Gastrocnemius medialis (tissue), 4 donors: ENCODE results near the gene ZMPSTE24. TPM values are rescaled to one million over a fixed set of nuclear protein-coding genes. Genes with fewer than 3 reads are reported as not detected.

Experiments used
- ATAC-seq, 2 donors: fragments of 150-250 bp; one replicate each; pipeline ENCODE4 v1.9.1; 2016
- DNase-seq, 2 donors: peaks; one replicate each; pipeline ENCODE4 v3.0.0-alpha.2; 2019
- H3K27ac ChIP-seq, 4 donors: fragments of 200-600 bp; sonication (generic); 1 replicate in 1 of 4; 2 replicates in 3 of 4; pipeline ENCODE4 v1.5.1; 2016 to 2018; ENCODE audit warnings: mild to moderate bottlenecking in 2 of 4, moderate library complexity in 1 of 4
- H3K27me3 ChIP-seq, 3 donors: fragments of 200-600 bp; sonication (generic) in 2 of 3; 1 replicate in 1 of 3; 2 replicates in 2 of 3; pipeline versions ENCODE4 v1.5.1 to v1.6.0; 2016 to 2019; ENCODE audit warnings: mild to moderate bottlenecking in 1 of 3, moderate library complexity in 1 of 3
- H3K36me3 ChIP-seq, 2 donors: fragments of 200-600 bp; sonication (generic) in 1 of 2; one replicate each; pipeline ENCODE4 v1.5.1; 2017 to 2018
- H3K4me1 ChIP-seq, 2 donors: fragments of 200-600 bp; sonication (generic) in 1 of 2; one replicate each; pipeline ENCODE4 v1.5.1; 2016 to 2017; ENCODE audit warnings: mild to moderate bottlenecking in 2 of 2
- H3K4me3 ChIP-seq, 4 donors: fragments of 200-600 bp; sonication (generic) in 3 of 4; 1 replicate in 1 of 4; 2 replicates in 3 of 4; pipeline ENCODE4 v1.5.1; 2016 to 2019; ENCODE audit warnings: mild to moderate bottlenecking in 2 of 4
- H3K9me3 ChIP-seq, 3 donors: fragments of 200-600 bp; sonication (generic) in 2 of 3; 1 replicate in 1 of 3; 2 replicates in 2 of 3; pipeline ENCODE4 v1.5.1; 2016 to 2019
- CTCF ChIP-seq, 5 experiments: fragments of 450-650 bp in 3 of 5; fragments of 200-600 bp in 2 of 5; sonication (generic) in 2 of 5; IDR thresholded peaks in 4 of 5; conservative IDR thresholded peaks in 1 of 5; 1 replicate in 4 of 5; 2 replicates in 1 of 5; pipeline ENCODE4 v1.5.1; 2016 to 2019; ENCODE audit warnings: antibody characterized with exemption in 5 of 5, mild to moderate bottlenecking in 3 of 5, moderate library complexity in 3 of 5
- POLR2A ChIP-seq, 2 donors: fragments of 450-650 bp; IDR thresholded peaks; one replicate each; pipeline ENCODE4 v1.6.1; 2017; ENCODE audit warnings: antibody characterized with exemption in 2 of 2, mild to moderate bottlenecking in 2 of 2, moderate library complexity in 2 of 2
- in situ Hi-C, 4 donors: fragments of 200-750 bp; cut with MboI; loops; one replicate each; pipeline versions ENCODE4 v1.15.0 to v1.8.0; 2017; ENCODE audit warnings: low sequenced_read_pairs in 4 of 4
- intact Hi-C: fragments of 100-400 bp; cut with DNase I; formaldehyde crosslinking; loops from one replicate; pipeline ENCODE4 v1.15.1; 2023; ENCODE audit warnings: low total_unique reads
- total RNA-seq, 4 donors: library from RNA; depleted of rRNA; stranded (reverse); fragments of >200 nt; gene quantifications; one replicate each; pipeline versions ENCODE4 v1.1.0 to v1.2.3, GENCODE V29; 2016

ZMPSTE24 gene
- total RNA-seq, 4 donors from 2014 or later = 19.9 to 31.9 (median 24.0) TPM

GRCh38 chr1:40299366-40300248, 41.6 kb downstream of the ZMPSTE24 start:
- ATAC-seq (no peak), DNase-seq (no peak)
- H3K27ac ChIP-seq = no peak overlapping the region
- H3K4me1 ChIP-seq = no peaks in the 10 kb centered on the region
- TF ChIP-seq CTCF (IDR thresholded peaks at IDR 0.05 in 4 of 5, conservative IDR thresholded peaks at IDR 0.05 in 1 of 5) (no peak), POLR2A (IDR thresholded peaks at IDR 0.05) (no peak)
- intact Hi-C loops = no loop called here
- H3K36me3 ChIP-seq = peaks cover 0 to 5% of the 10 kb centered on the region in 2 donors
- in situ Hi-C loops = no loop called here
- no peaks in the 10 kb centered on the region for H3K9me3 ChIP-seq
- no peak overlapping the region for H3K4me3 ChIP-seq
- peaks cover 0 to 17% (median 7%) of the 10 kb centered on the region in 3 donors for H3K27me3 ChIP-seq

- Histone ChIP-seq H3K27ac (no peak overlapping the region), H3K9me3 (no peaks in the 10 kb centered on the region), H3K27me3 (peaks cover 0 to 18% (median 7%) of the 10 kb centered on the region in 3 donors), H3K4me3 (no peak overlapping the region), H3K36me3 (peaks cover 0 to 1% of the 10 kb centered on the region in 2 donors), H3K4me1 (no peaks in the 10 kb centered on the region)
- ATAC-seq = no peak
- intact Hi-C loops (no loop called here), in situ Hi-C loops (no loop called here)
- TF ChIP-seq CTCF (IDR thresholded peaks at IDR 0.05 in 4 of 5, conservative IDR thresholded peaks at IDR 0.05 in 1 of 5) (no peak), POLR2A (IDR thresholded peaks at IDR 0.05) (no peak)
- no peak for DNase-seq
Measured at GRCh38 chr1:40300249-40300567, 42.2 kb downstream of the ZMPSTE24 start.

GRCh38 chr1:40300651-40301050, 42.6 kb downstream of the ZMPSTE24 start:
- Histone ChIP-seq H3K36me3 (no peaks in the 10 kb centered on the region), H3K4me3 (no peak overlapping the region), H3K9me3 (no peaks in the 10 kb centered on the region), H3K4me1 (no peaks in the 10 kb centered on the region), H3K27me3 (peaks cover 0 to 18% (median 7%) of the 10 kb centered on the region in 3 donors), H3K27ac (no peak overlapping the region)
- TF ChIP-seq CTCF (IDR thresholded peaks at IDR 0.05 in 4 of 5, conservative IDR thresholded peaks at IDR 0.05 in 1 of 5) (no peak), POLR2A (IDR thresholded peaks at IDR 0.05) (no peak)
- in situ Hi-C loops (no loop called here), intact Hi-C loops (no loop called here)
- DNase-seq (no peak), ATAC-seq (no peak)

GRCh38 chr1:40301066-40301465, 43.0 kb downstream of the ZMPSTE24 start:
- in situ Hi-C loops = no loop called here

More at GRCh38 chr1:40301066-40301465, 43.0 kb downstream of the ZMPSTE24 start:
- intact Hi-C loops = no loop called here
- Histone ChIP-seq H3K27me3 (peaks cover 0 to 18% (median 7%) of the 10 kb centered on the region in 3 donors), H3K36me3 (no peaks in the 10 kb centered on the region), H3K4me3 (no peak overlapping the region), H3K27ac (no peak overlapping the region), H3K4me1 (no peaks in the 10 kb centered on the region), H3K9me3 (no peaks in the 10 kb centered on the region)
- ATAC-seq = no peak
- TF ChIP-seq POLR2A (IDR thresholded peaks at IDR 0.05) (no peak), CTCF (IDR thresholded peaks at IDR 0.05 in 4 of 5, conservative IDR thresholded peaks at IDR 0.05 in 1 of 5) (no peak)
- no peak for DNase-seq
